ENCODE measurements around the gene ZNF408.

ZNF408 gene

GRCh38 chr11:46727952-46728658, 27.3 kb downstream of the ZNF408 start:
- no peak for DNase-seq (ENCODE audit: low read depth)

- no peak for DNase-seq (ENCODE audit: low read depth)
These were observed 27.8 kb downstream of the ZNF408 start for GRCh38 chr11:46728659-46729040.

GRCh38 chr11:46729110-46730027, 28.5 kb downstream of the ZNF408 start:
- no peak for DNase-seq (ENCODE audit: low read depth)

GRCh38 chr11:46731545-46731944, 30.7 kb downstream of the ZNF408 start:
- DNase-seq (ENCODE audit: low read depth): no peak

- no peak for DNase-seq (ENCODE audit: low read depth)
These were observed 32.4 kb downstream of the ZNF408 start for GRCh38 chr11:46733234-46733633.

GRCh38 chr11:46736146-46736545, 35.3 kb downstream of the ZNF408 start:
- no peak for DNase-seq (ENCODE audit: low read depth)

DNA sequence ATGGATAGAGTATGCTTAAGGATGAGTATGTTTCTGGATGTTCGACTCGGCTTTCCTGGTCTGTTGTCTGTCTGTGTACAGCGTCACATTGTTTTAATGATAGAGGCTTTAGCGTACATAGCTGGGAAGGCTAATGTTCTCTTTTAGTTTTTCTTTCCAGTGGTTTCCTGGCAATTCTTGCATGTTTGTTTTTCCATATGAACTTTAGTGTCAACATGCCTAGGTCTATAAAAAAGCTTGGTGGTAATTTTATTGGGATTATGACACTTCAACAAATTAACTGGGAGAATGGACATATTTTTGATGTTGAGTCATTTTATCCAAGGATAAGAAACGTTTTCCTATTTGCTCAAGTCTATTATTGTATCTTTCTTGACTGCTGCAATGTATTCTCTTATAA, 35.8 kb downstream of the ZNF408 start:
- no peak for DNase-seq (ENCODE audit: low read depth)

DNA sequence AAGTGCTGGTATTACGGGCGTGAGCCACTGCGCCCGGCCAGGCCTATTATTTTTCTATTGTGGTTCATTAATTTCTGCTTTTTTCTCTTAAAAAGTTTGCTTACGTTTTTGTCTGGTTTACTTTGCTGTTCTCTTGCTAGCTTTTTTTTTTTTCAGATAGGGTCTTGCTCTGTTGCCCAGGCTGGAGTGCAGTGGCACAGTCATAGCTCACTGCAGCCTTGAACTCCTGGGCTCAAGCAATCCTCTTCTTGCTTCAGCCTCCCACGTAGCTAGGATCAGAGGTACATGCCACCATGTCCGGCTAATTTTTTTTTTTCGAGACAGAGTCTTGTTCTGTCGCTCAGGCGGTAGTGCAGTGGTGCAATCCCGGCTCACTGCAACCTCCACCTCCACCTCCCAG, 36.9 kb downstream of the ZNF408 start:
- DNase-seq (ENCODE audit: low read depth): no peak

DNA sequence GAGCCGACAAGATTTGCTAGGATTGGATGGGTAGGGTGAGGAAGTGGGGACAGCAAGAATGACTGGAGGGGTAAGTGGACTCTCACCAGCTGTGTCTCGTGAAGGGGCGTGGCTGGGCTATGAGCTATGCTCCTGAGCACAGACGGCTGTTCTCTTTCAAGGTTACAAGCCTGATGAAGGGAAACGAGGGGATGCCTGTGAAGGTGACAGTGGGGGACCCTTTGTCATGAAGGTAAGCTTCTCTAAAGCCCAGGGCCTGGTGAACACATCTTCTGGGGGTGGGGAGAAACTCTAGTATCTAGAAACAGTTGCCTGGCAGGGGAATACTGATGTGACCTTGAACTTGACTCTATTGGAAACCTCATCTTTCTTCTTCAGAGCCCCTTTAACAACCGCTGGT, 38.1 kb downstream of the ZNF408 start:
- no peak for DNase-seq (ENCODE audit: low read depth)

DNA sequence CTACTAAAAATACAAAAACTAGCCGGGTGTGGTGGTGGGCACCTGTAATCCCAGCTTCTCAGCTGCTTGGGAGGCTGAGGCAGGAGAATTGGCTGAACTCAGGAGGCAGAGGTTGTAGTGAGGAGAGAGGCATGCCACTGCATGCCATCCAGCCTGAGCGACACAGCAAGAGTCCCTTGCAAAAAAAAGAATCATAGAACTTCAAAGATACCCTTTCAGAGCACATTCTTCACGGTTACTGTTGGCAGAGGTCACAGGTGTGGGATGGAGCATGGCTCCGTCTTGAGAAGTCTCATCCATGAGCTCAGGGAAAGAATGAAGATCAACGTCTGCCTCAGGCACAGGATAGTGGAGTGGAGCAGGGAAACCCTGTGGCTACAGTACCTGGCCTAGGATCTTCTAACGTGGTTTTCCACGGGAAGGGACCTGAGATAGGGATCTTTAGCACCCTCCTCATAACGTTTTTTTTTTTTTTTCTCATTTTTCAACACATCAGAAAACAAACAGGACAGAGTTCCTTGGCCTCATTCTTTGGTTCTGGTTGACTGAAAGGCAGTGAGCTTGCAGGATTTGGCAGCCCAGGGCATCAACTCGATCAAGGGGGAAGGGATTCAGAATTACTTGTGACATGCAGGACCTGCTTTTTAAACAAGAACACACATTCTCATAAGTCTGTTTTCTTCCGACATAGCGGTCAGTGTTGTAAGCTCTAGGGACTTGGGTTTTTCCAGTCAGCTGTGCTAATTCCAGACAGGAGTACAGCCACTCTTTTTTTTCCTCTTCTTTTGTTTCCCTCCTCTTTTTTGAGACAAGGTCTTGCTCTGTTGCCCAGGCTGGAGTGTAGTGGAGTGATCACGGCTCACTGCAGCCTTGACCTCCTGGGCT, 41.0 kb downstream of the ZNF408 start:
- no peak for DNase-seq (ENCODE audit: low read depth)

GRCh38 chr11:46743043-46743442, 42.2 kb downstream of the ZNF408 start:
- no peak for DNase-seq (ENCODE audit: low read depth)

DNA sequence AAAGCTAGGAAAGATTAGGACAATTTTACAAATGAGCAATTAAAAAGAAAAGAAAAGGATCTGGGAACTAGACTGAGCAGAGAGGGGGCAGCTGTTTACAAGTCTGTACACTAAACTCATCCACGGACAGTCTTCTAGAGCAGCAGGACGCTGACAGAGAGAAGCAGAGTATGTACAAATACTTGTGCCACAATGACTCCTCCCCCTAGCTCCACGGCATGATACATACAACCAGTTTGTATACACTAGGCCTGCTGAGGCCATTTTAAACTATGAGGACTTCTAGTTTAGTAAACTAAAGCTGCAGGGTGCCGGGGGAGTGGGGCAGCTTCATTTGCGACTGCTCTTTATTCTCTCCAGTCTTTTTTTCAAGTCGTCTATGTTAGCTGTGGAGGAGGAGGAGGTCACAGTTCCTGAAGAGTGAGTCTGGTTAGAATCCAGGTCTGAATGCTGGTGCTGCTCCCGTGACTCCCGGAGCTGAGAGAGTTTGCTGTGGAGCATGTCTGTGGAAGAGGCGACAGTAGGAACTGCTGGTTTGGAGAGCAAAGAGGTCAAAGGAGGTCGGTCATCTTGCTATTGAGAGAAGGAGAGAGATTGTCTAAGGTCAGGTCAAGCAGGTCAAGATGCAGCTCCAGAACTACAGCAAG, 43.0 kb downstream of the ZNF408 start:
- DNase-seq (ENCODE audit: low read depth): no peak

- no peak for DNase-seq (ENCODE audit: low read depth)
These were observed 44.5 kb downstream of the ZNF408 start for GRCh38 chr11:46745328-46745727.

DNA sequence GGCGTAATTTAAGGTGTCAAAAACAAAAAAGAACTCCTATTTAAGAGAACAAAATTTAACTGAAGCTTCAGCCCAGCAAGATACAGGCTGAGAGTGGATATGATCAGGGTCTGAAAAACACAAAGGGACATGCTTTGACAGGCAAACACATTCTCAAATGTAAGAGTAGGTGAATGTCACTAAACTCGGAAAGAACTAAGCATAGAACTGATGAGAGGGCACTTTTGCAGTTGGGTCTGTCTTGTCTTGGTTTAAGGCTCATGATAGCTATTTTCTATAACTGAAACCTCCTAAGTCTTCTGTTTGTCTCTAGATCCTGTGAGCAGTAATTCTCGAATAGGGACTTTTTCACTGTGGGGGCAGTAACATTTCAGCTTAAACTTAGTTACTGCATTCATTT, 45.2 kb downstream of the ZNF408 start:
- no peak for DNase-seq (ENCODE audit: low read depth)

DNA sequence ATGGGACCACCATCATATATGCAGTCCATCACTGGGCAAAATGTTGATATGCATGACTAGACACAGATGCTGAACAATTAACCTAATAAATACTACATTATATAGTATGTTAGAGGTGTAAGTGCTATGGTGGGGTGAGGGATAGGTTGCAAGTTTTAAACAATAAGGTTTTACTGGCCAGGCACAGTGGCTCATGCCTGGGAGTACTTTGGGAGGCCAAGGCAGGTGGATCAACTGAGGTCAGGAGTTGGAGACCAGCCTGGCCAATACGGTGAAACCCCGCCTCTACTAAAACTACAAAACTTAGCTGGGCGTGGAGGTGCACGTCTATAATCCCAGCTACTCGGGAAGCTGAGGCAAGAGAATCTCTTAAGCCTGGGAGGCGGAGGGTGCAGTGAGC, 46.3 kb downstream of the ZNF408 start:
- DNase-seq (ENCODE audit: low read depth): no peak

All from activated T-helper 9 cell treated with anti-CD3 and anti-CD28 coated beads, Interleukin-2, amount 50 U/mL, for 16 hours (primary cell).